ENCODE data around the gene DNAJC5G. TPM values are rescaled to one million over a fixed set of nuclear protein-coding genes. Genes with fewer than 3 reads are reported as not detected.

The DNAJC5G gene
- total and polyA plus RNA-seq, 9 of the 15 experiments (the other 6 are each of a cell fraction or from before 2014, with no cell fraction given): not detected

DNA sequence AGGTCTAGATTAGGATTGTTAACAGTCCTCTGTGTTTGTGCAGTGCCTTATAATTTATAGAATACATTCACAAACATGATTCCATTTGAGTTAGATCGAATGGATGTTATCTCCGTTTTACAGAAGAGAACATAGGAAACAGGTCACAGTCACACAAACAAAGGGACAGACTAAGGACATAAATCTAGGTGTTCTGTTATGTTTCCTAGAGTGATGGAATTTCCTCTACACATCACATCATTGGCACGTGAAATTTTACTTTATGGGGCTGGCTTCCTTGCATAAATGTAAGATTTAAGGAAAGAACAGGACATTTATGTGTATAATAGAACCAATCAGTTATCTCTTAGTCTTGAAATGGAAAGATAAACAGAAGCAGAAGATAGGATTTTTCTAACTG is 13.4 kb downstream of the DNAJC5G start:
- Histone ChIP-seq H3K27me3 (ENCODE audit: control insufficient read depth in 2 of 2, insufficient read depth in 2 of 2, low read length in 2 of 2) (no peaks in the 10 kb centered on the region), H2AFZ (ENCODE audit: low read depth, low read length) (no peak overlapping the region), H3K4me3 (no peak overlapping the region), H3K9ac (ENCODE audit: insufficient read depth in 1 of 2, low read depth in 2 of 2, low read length in 2 of 2) (no peak overlapping the region), H3K27ac (ENCODE audit: extremely low read depth, low read depth, low read length) (no peak overlapping the region), H3K9me1 (ENCODE audit: control insufficient read depth, insufficient read depth, low read length) (no peaks in the 10 kb centered on the region), H3K79me2 (ENCODE audit: control insufficient read depth, insufficient read depth, low read length) (no peaks in the 10 kb centered on the region), H3K9me3 (replicated peaks; ENCODE audit: control insufficient read depth, insufficient read depth, low read depth, low read length) (no peaks in the 10 kb centered on the region), H3K36me3 (ENCODE audit: control insufficient read depth, insufficient read depth, low read length) (no peaks in the 10 kb centered on the region), H4K20me1 (replicated peaks; ENCODE audit: control insufficient read depth, insufficient read depth, low read length) (no peaks in the 10 kb centered on the region), H3K4me2 (ENCODE audit: insufficient read depth, low read length) (no peak overlapping the region), H3K4me1 (replicated peaks in 1 of 2; ENCODE audit: control insufficient read depth in 2 of 2, insufficient read depth in 2 of 2, low read length in 2 of 2) (peaks cover 4 to 9% of the 10 kb centered on the region in 2 experiments; a peak in 4 of 5 replicates)
- ChIA-PET POLR2A (interaction anchor here (1.1 kb wide), 1 partner anchor 10 kb away, joined by 3 read pairs; no protein-coding TSS in a partner anchor), CTCF (ENCODE audit: low intra/inter-chr PET ratio) (no interaction called here)
- in situ Hi-C loops (cut with MboI) (loop anchor here (5.0 kb wide), 1 partner anchor 51 kb away; no protein-coding TSS in a partner anchor), intact Hi-C loops (cut with micrococcal nuclease) (loop anchor here (10.0 kb wide), 1 partner anchor 444 kb away; the partner anchor contains the start of gene DPYSL5)
- no peak for FAIRE-seq
- no TSS peak for BruUV-seq (replicated peaks)
- DNase-seq (ENCODE audit: extremely low read depth in 1 of 4, low spot score in 3 of 4): no peak
- no peak for ATAC-seq
- 5% methylated on average over 3 of the region's 3 CpGs for WGBS (ENCODE audit: insufficient coverage, low coverage, missing lambda C conversion rate)
- TF ChIP-seq ZNF444 (CRISPR knock-in tag; IDR thresholded peaks at IDR 0.05) (no peak), NUFIP1 (IDR thresholded peaks at IDR 0.05; ENCODE audit: partially characterized antibody) (no peak), PTRF (tag; IDR thresholded peaks at IDR 0.05) (no peak), MEF2A (IDR thresholded peaks at IDR 0.05; ENCODE audit: control insufficient read depth, low read depth, low read length) (no peak), RBM17 (IDR thresholded peaks at IDR 0.05; ENCODE audit: borderline replicate concordance, low read depth, low read length) (no peak), PBX2 (CRISPR knock-in tag; IDR thresholded peaks at IDR 0.05; ENCODE audit: low read depth) (no peak), PBX2 (tag; conservative IDR thresholded peaks at IDR 0.05; ENCODE audit: low read depth) (no peak), ZNF165 (CRISPR knock-in tag; IDR thresholded peaks at IDR 0.05; ENCODE audit: borderline replicate concordance) (no peak), KDM5B (IDR thresholded peaks at IDR 0.05; ENCODE audit: insufficient replicate concordance, low read depth, low read length) (no peak)
- TF ChIP-seq, protein P1, sequence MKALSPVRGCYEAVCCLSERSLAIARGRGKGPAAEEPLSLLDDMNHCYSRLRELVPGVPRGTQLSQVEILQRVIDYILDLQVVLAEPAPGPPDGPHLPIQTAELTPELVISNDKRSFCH (CRISPR knock-in tag; IDR thresholded peaks at IDR 0.05): no peak
- TF ChIP-seq, protein P1 (tag; IDR thresholded peaks at IDR 0.05): no peak

Data from K562 (cell line).